ENCODE measurements around the gene AFAP1L2. TPM values are rescaled to one million over a fixed set of nuclear protein-coding genes. Genes with fewer than 3 reads are reported as not detected.

AFAP1L2 gene
- total and polyA plus RNA-seq, 9 of the 15 experiments (the other 6 are each of a cell fraction or from before 2014, with no cell fraction given): 0.07 TPM; not detected in 8

- no peak for TF ChIP-seq ZNF253 (CRISPR knock-in tag; conservative IDR thresholded peaks at IDR 0.05)
- no peak for TF ChIP-seq HNRNPUL1 (IDR thresholded peaks at IDR 0.05; ENCODE audit: low read length)
Measured at GRCh38 chr10:114273910-114274309, 130.4 kb downstream of the AFAP1L2 start (continued).

GRCh38 chr10:114272696-114273095 is 131.6 kb downstream of the AFAP1L2 start:
- DNase-seq (ENCODE audit: extremely low read depth in 1 of 4, low spot score in 3 of 4): no peak
- TF ChIP-seq ESRRA (IDR thresholded peaks at IDR 0.05; ENCODE audit: borderline replicate concordance, low read depth) (no peak), CUX1 (CRISPR knock-in tag; IDR thresholded peaks at IDR 0.05) (no peak)
- Histone ChIP-seq H3K79me2 (ENCODE audit: control insufficient read depth, insufficient read depth, low read length) (no peaks in the 10 kb centered on the region), H2AFZ (ENCODE audit: low read depth, low read length) (no peak overlapping the region), H3K4me1 (replicated peaks in 1 of 2; ENCODE audit: control insufficient read depth in 2 of 2, insufficient read depth in 2 of 2, low read length in 2 of 2) (no peaks in the 10 kb centered on the region; a peak in 1 of 5 replicates), H3K36me3 (ENCODE audit: control insufficient read depth, insufficient read depth, low read length) (no peaks in the 10 kb centered on the region), H3K27ac (ENCODE audit: extremely low read depth, low read depth, low read length) (no peak overlapping the region), H3K9ac (ENCODE audit: insufficient read depth in 1 of 2, low read depth in 2 of 2, low read length in 2 of 2) (no peak overlapping the region), H3K4me3 (no peak overlapping the region), H3K4me2 (ENCODE audit: insufficient read depth, low read length) (no peak overlapping the region), H3K9me1 (ENCODE audit: control insufficient read depth, insufficient read depth, low read length) (no peaks in the 10 kb centered on the region), H3K9me3 (replicated peaks; ENCODE audit: control insufficient read depth, insufficient read depth, low read depth, low read length) (no peaks in the 10 kb centered on the region), H4K20me1 (replicated peaks; ENCODE audit: control insufficient read depth, insufficient read depth, low read length) (no peaks in the 10 kb centered on the region), H3K27me3 (ENCODE audit: control insufficient read depth in 2 of 2, insufficient read depth in 2 of 2, low read length in 2 of 2) (peaks cover 0 to 2% of the 10 kb centered on the region in 2 experiments; a peak in 1 of 5 replicates)
- in situ Hi-C loops (cut with MboI) (no loop called here), intact Hi-C loops (cut with micrococcal nuclease) (no loop called here)
- ChIA-PET POLR2A (no interaction called here), CTCF (ENCODE audit: low intra/inter-chr PET ratio) (no interaction called here)
- FAIRE-seq: no peak
- ATAC-seq: no peak
- WGBS (ENCODE audit: insufficient coverage, low coverage, missing lambda C conversion rate): 0% methylated on average over 3 of the region's 6 CpGs
- no TSS peak for BruUV-seq (replicated peaks)

Measured in K562 (cell line).